Trophoblast cell (in vitro differentiated cells and primary cell): ENCODE data around the gene PGM2.

Source experiments
- DNase-seq, 2 donors: peaks; one replicate each; pipeline ENCODE4 v3.0.0-alpha.2; 2016
- H2AFZ ChIP-seq: 2 replicates; pipeline ENCODE4 v1.6.1; 2013; ENCODE audit warnings: low read length, moderate library complexity, mild to moderate bottlenecking; ENCODE audit not compliant: insufficient read depth, poor library complexity
- H2AK5ac ChIP-seq: 2 replicates; pipeline ENCODE4 v1.6.1; 2013; ENCODE audit warnings: mild to moderate bottlenecking, low read length
- H2BK120ac ChIP-seq: 2 replicates; pipeline ENCODE4 v1.6.1; 2013; ENCODE audit warnings: low read length, mild to moderate bottlenecking, moderate library complexity; ENCODE audit not compliant: insufficient read depth, poor library complexity
- H2BK12ac ChIP-seq: 2 replicates; pipeline ENCODE4 v1.6.1; 2013; ENCODE audit warnings: mild to moderate bottlenecking, low read length, moderate library complexity
- H2BK5ac ChIP-seq: 2 replicates; pipeline ENCODE4 v1.6.1; 2013; ENCODE audit warnings: low read length, low read depth, moderate library complexity, mild to moderate bottlenecking; ENCODE audit not compliant: poor library complexity
- H3K14ac ChIP-seq: 2 replicates; pipeline ENCODE4 v1.6.1; 2013; ENCODE audit warnings: mild to moderate bottlenecking, low read length
- H3K18ac ChIP-seq: 2 replicates; pipeline ENCODE4 v1.6.1; 2013; ENCODE audit warnings: mild to moderate bottlenecking, low read length
- H3K23ac ChIP-seq: 2 replicates; pipeline ENCODE4 v1.6.1; 2013; ENCODE audit warnings: low read length
- H3K27ac ChIP-seq: 2 replicates; pipeline ENCODE4 v1.5.1; 2013; ENCODE audit warnings: low read depth, mild to moderate bottlenecking, inconsistent platforms, low read length, moderate library complexity
- H3K27me3 ChIP-seq: 2 replicates; pipeline ENCODE4 v1.6.1; 2013; ENCODE audit warnings: inconsistent platforms, mild to moderate bottlenecking, low read length, moderate library complexity; ENCODE audit not compliant: insufficient read depth
- H3K36me3 ChIP-seq, 2 experiments: 1 replicate in 1 of 2; 2 replicates in 1 of 2; pipeline ENCODE4 v1.6.1; 2013; ENCODE audit warnings: low read length in 2 of 2, mild to moderate bottlenecking in 2 of 2, moderate library complexity in 1 of 2; ENCODE audit not compliant: insufficient read depth in 2 of 2, control insufficient read depth in 1 of 2
- H3K4ac ChIP-seq: 2 replicates; pipeline ENCODE4 v1.6.1; 2013; ENCODE audit warnings: low read depth, mild to moderate bottlenecking, low read length, moderate library complexity
- H3K4me1 ChIP-seq, 2 experiments: 1 replicate in 1 of 2; 2 replicates in 1 of 2; pipeline ENCODE4 v1.6.1; 2013; ENCODE audit warnings: low read length in 2 of 2, mild to moderate bottlenecking in 2 of 2, moderate library complexity in 1 of 2; ENCODE audit not compliant: insufficient read depth in 2 of 2, control insufficient read depth in 1 of 2
- H3K4me2 ChIP-seq: 2 replicates; pipeline ENCODE4 v1.6.1; 2013; ENCODE audit warnings: inconsistent platforms, mild to moderate bottlenecking, low read length, moderate library complexity
- H3K4me3 ChIP-seq: 2 replicates; pipeline ENCODE4 v1.5.1; 2013; ENCODE audit warnings: mild to moderate bottlenecking, low read depth, low read length, inconsistent platforms
- H3K79me1 ChIP-seq: one replicate; pipeline ENCODE4 v1.6.1; 2013; ENCODE audit warnings: low read length
- H3K79me2 ChIP-seq: 2 replicates; pipeline ENCODE4 v1.6.1; 2013; ENCODE audit warnings: low read length, mild to moderate bottlenecking; ENCODE audit not compliant: control insufficient read depth, insufficient read depth, poor library complexity
- H3K9ac ChIP-seq: 2 replicates; pipeline ENCODE4 v1.6.1; 2013; ENCODE audit warnings: mild to moderate bottlenecking, low read length
- H3K9me3 ChIP-seq: 2 replicates; pipeline ENCODE4 v1.6.1; 2013; ENCODE audit warnings: low read depth, mild to moderate bottlenecking, control low read depth, inconsistent platforms, low read length; ENCODE audit not compliant: insufficient read depth
- H4K12ac ChIP-seq: 2 replicates; pipeline ENCODE4 v1.6.1; 2013; ENCODE audit warnings: low read depth, mild to moderate bottlenecking, low read length, moderate library complexity
- H4K8ac ChIP-seq: 2 replicates; pipeline ENCODE4 v1.6.1; 2013; ENCODE audit warnings: low read depth, mild to moderate bottlenecking, low read length, moderate library complexity
- H4K91ac ChIP-seq: one replicate; pipeline ENCODE4 v1.6.1; 2013; ENCODE audit warnings: low read depth, mild to moderate bottlenecking, low read length, moderate library complexity
- WGBS: extraction: QIAGEN DNeasy Blood & Tissue Kit; methylation state at CpG from one replicate; pipeline ENCODE4 v1.1.7; 2013; ENCODE audit warnings: missing lambda C conversion rate; ENCODE audit not compliant: insufficient read length, insufficient coverage; ENCODE audit errors: extremely low coverage; 5-methylcytosine and 5-hydroxymethylcytosine counted together

The PGM2 gene

GRCh38 chr4:37868238-37868637, 41.8 kb downstream of the PGM2 start:
- no peak overlapping the region for H3K14ac ChIP-seq
- H3K4me1 ChIP-seq, result peaks cover 0 to 4% of the 10 kb centered on the region in 2 experiments
- no peak overlapping the region for H3K23ac ChIP-seq
- H2AFZ ChIP-seq, result no peak overlapping the region
- H3K36me3 ChIP-seq, result no peaks in the 10 kb centered on the region
- H3K79me1 ChIP-seq, result no peaks in the 10 kb centered on the region
- no peak overlapping the region for H3K18ac ChIP-seq
- H3K79me2 ChIP-seq, result no peaks in the 10 kb centered on the region
- H3K4me3 ChIP-seq, result no peak overlapping the region
- WGBS, result no CpG with 5 or more reads among the region's 4 CpGs
- no peak overlapping the region for H3K9ac ChIP-seq
- H2BK5ac ChIP-seq, result no peak overlapping the region
- H2BK12ac ChIP-seq, result no peak overlapping the region
- no peak overlapping the region for H3K4ac ChIP-seq
- no peak overlapping the region for H4K8ac ChIP-seq
- H4K12ac ChIP-seq, result no peak overlapping the region
- no peak for DNase-seq
- H3K27me3 ChIP-seq, result no peaks in the 10 kb centered on the region
- no peak overlapping the region for H3K4me2 ChIP-seq
- no peak overlapping the region for H3K27ac ChIP-seq
- H2AK5ac ChIP-seq, result no peak overlapping the region
- peaks cover 2% of the 10 kb centered on the region for H3K9me3 ChIP-seq
- no peak overlapping the region for H4K91ac ChIP-seq
- no peak overlapping the region for H2BK120ac ChIP-seq

- DNase-seq, result no peak
- no peak overlapping the region for H3K23ac ChIP-seq
Observed at GRCh38 chr4:37872310-37872988, 46.0 kb downstream of the PGM2 start.

GRCh38 chr4:37873386-37873785, 46.9 kb downstream of the PGM2 start:
- Histone ChIP-seq H3K4me2 (no peak overlapping the region), H3K9me3 (no peaks in the 10 kb centered on the region), H2BK12ac (no peak overlapping the region), H3K4ac (no peak overlapping the region), H2BK5ac (no peak overlapping the region), H4K8ac (no peak overlapping the region), H3K79me1 (no peaks in the 10 kb centered on the region), H3K79me2 (no peaks in the 10 kb centered on the region), H3K4me1 (no peaks in the 10 kb centered on the region), H2AK5ac (no peak overlapping the region), H3K27ac (no peak overlapping the region), H2AFZ (no peak overlapping the region), H4K12ac (no peak overlapping the region), H3K23ac (no peak overlapping the region), H2BK120ac (no peak overlapping the region), H3K27me3 (no peaks in the 10 kb centered on the region), H4K91ac (no peak overlapping the region), H3K14ac (no peak overlapping the region), H3K9ac (no peak overlapping the region), H3K4me3 (no peak overlapping the region), H3K18ac (no peak overlapping the region), H3K36me3 (no peaks in the 10 kb centered on the region)
- no CpG with 5 or more reads among the region's 1 CpG for WGBS
- peak in 1 of 2 donors; percentile 53 for DNase-seq

More at GRCh38 chr4:37872310-37872988, 46.0 kb downstream of the PGM2 start:
- Histone ChIP-seq H3K4ac (no peak overlapping the region), H3K18ac (no peak overlapping the region), H3K14ac (no peak overlapping the region), H4K91ac (no peak overlapping the region), H3K4me2 (no peak overlapping the region), H2BK120ac (no peak overlapping the region), H3K27ac (no peak overlapping the region), H3K36me3 (no peaks in the 10 kb centered on the region), H3K4me1 (no peaks in the 10 kb centered on the region), H3K79me1 (no peaks in the 10 kb centered on the region), H3K27me3 (no peaks in the 10 kb centered on the region), H2AK5ac (no peak overlapping the region), H3K9ac (no peak overlapping the region), H2BK12ac (no peak overlapping the region), H2BK5ac (no peak overlapping the region), H4K12ac (no peak overlapping the region), H3K9me3 (no peaks in the 10 kb centered on the region), H2AFZ (no peak overlapping the region), H3K4me3 (no peak overlapping the region), H3K79me2 (no peaks in the 10 kb centered on the region), H4K8ac (no peak overlapping the region)
- WGBS, result no CpG with 5 or more reads among the region's 1 CpG

GRCh38 chr4:37876156-37876555, 49.7 kb downstream of the PGM2 start:
- Histone ChIP-seq H2BK12ac (no peak overlapping the region), H4K8ac (no peak overlapping the region), H3K4me1 (no peaks in the 10 kb centered on the region), H2BK120ac (no peak overlapping the region), H3K14ac (no peak overlapping the region), H3K27ac (no peak overlapping the region), H3K9ac (no peak overlapping the region), H2AFZ (no peak overlapping the region), H2BK5ac (no peak overlapping the region), H3K4me3 (no peak overlapping the region), H3K27me3 (no peaks in the 10 kb centered on the region), H3K79me2 (no peaks in the 10 kb centered on the region), H3K18ac (no peak overlapping the region), H3K23ac (no peak overlapping the region), H3K36me3 (no peaks in the 10 kb centered on the region), H3K9me3 (no peaks in the 10 kb centered on the region), H3K4me2 (no peak overlapping the region), H4K91ac (no peak overlapping the region), H4K12ac (no peak overlapping the region), H3K4ac (no peak overlapping the region), H3K79me1 (no peaks in the 10 kb centered on the region), H2AK5ac (no peak overlapping the region)
- no CpG with 5 or more reads among the region's 2 CpGs for WGBS
- DNase-seq, result no peak
